Omental fat pad (tissue), 4 donors: ENCODE data around the gene PFN2. TPM values are rescaled to one million over a fixed set of nuclear protein-coding genes. Genes with fewer than 3 reads are reported as not detected.
"Not testable (repeated sequence)": the region's sequence is repeated elsewhere in the genome, so short reads cannot be mapped to it uniquely, and the experiment has no call there.

Experiments
- ATAC-seq: fragments of 150-250 bp; one replicate; pipeline ENCODE4 v1.9.1; 2016; ENCODE audit warnings: mild to moderate bottlenecking, moderate library complexity; ENCODE audit not compliant: low FRiP score
- DNase-seq: peaks from one replicate; pipeline ENCODE4 v3.0.0-alpha.2; 2019; ENCODE audit warnings: low spot score
- CTCF ChIP-seq, 3 donors: fragments of 450-650 bp; IDR thresholded peaks; one replicate each; pipeline ENCODE4 v1.5.1; 2016 to 2017; ENCODE audit warnings: antibody characterized with exemption in 3 of 3, mild to moderate bottlenecking in 3 of 3, moderate library complexity in 2 of 3
- total RNA-seq, 4 donors: library from RNA; depleted of rRNA; stranded (reverse); fragments of >200 nt; gene quantifications; one replicate each; pipeline ENCODE4 v1.1.0, GENCODE V29; 2016

PFN2 gene
- total RNA-seq, 4 donors from 2014 or later: 26.0 to 53.1 (median 30.2) TPM

GRCh38 chr3:149941946-149942345 lies 28.7 kb downstream of the PFN2 start:
- no peak for ATAC-seq
- no peak for DNase-seq
- TF ChIP-seq CTCF (IDR thresholded peaks at IDR 0.05): no peak

GRCh38 chr3:149941186-149941585 lies 29.5 kb downstream of the PFN2 start:
- no peak for TF ChIP-seq CTCF (IDR thresholded peaks at IDR 0.05)
- ATAC-seq (no peak), DNase-seq (no peak)

- not testable (repeated sequence) for DNase-seq, ATAC-seq
These were observed 32.2 kb downstream of the PFN2 start for GRCh38 chr3:149938392-149939055.

GRCh38 chr3:149936812-149937230 lies 33.9 kb downstream of the PFN2 start:
- ATAC-seq (no peak), DNase-seq (no peak)
- TF ChIP-seq CTCF (IDR thresholded peaks at IDR 0.05): peak in 1 of 3 donors; percentile 13

GRCh38 chr3:149934524-149934923 lies 36.2 kb downstream of the PFN2 start:
- DNase-seq: no peak
- TF ChIP-seq CTCF (IDR thresholded peaks at IDR 0.05): no peak
- peak; percentile 84 for ATAC-seq

- no peak for TF ChIP-seq CTCF (IDR thresholded peaks at IDR 0.05)
- ATAC-seq (no peak), DNase-seq (no peak)
These were observed 36.8 kb downstream of the PFN2 start for GRCh38 chr3:149933858-149934257.

- ATAC-seq (no peak), DNase-seq (no peak)
- TF ChIP-seq CTCF (IDR thresholded peaks at IDR 0.05): no peak
These were observed 37.7 kb downstream of the PFN2 start for GRCh38 chr3:149933008-149933407.
